ENCODE data around the gene TBCE.

Gene TBCE

GRCh38 chr1:235495030-235495429 lies 127.8 kb downstream of the TBCE start:
- no peaks in the 10 kb centered on the region for H3K9me3 ChIP-seq (ENCODE audit: low read length)
- H3K27me3 ChIP-seq (ENCODE audit: control insufficient read depth in 1 of 2, insufficient read depth in 2 of 2, low read length in 2 of 2), result no peaks in the 10 kb centered on the region
- H3K27ac ChIP-seq (ENCODE audit: low read depth, low read length), result no peak overlapping the region
- no peak overlapping the region for H3K4me3 ChIP-seq (ENCODE audit: low read depth in 1 of 2, low read length in 2 of 2)
- H3K36me3 ChIP-seq (ENCODE audit: insufficient read depth, low read length), result peaks cover 25% of the 10 kb centered on the region
- H3K9ac ChIP-seq (ENCODE audit: low read length), result no peak overlapping the region
- no peaks in the 10 kb centered on the region for H3K4me1 ChIP-seq (ENCODE audit: insufficient read depth, low read length)

GRCh38 chr1:235495551-235495950 lies 128.3 kb downstream of the TBCE start:
- Histone ChIP-seq H3K36me3 (ENCODE audit: insufficient read depth, low read length) (peaks cover 25% of the 10 kb centered on the region), H3K27me3 (ENCODE audit: control insufficient read depth in 1 of 2, insufficient read depth in 2 of 2, low read length in 2 of 2) (no peaks in the 10 kb centered on the region), H3K27ac (ENCODE audit: low read depth, low read length) (no peak overlapping the region), H3K4me1 (ENCODE audit: insufficient read depth, low read length) (no peaks in the 10 kb centered on the region), H3K9ac (ENCODE audit: low read length) (no peak overlapping the region), H3K4me3 (ENCODE audit: low read depth in 1 of 2, low read length in 2 of 2) (no peak overlapping the region), H3K9me3 (ENCODE audit: low read length) (no peaks in the 10 kb centered on the region)

- H3K4me3 ChIP-seq (ENCODE audit: low read depth in 1 of 2, low read length in 2 of 2), result no peak overlapping the region
- H3K27me3 ChIP-seq (ENCODE audit: control insufficient read depth in 1 of 2, insufficient read depth in 2 of 2, low read length in 2 of 2), result no peaks in the 10 kb centered on the region
- peaks cover 12% of the 10 kb centered on the region for H3K4me1 ChIP-seq (ENCODE audit: insufficient read depth, low read length)
- no peaks in the 10 kb centered on the region for H3K9me3 ChIP-seq (ENCODE audit: low read length)
- H3K36me3 ChIP-seq (ENCODE audit: insufficient read depth, low read length), result no peaks in the 10 kb centered on the region
- H3K27ac ChIP-seq (ENCODE audit: low read depth, low read length), result no peak overlapping the region
- no peak overlapping the region for H3K9ac ChIP-seq (ENCODE audit: low read length)
Observed at GRCh38 chr1:235500971-235501540, 133.8 kb downstream of the TBCE start.

Data from muscle layer of colon (tissue), 2 donors.